IPS-18a (cell line): Measurements from ENCODE around the gene BCAS1.

Source experiments
- H3K27ac ChIP-seq: one replicate; pipeline ENCODE4 v1.5.1; 2013; ENCODE audit warnings: low read length
- H3K27me3 ChIP-seq: one replicate; pipeline ENCODE4 v1.6.1; 2013; ENCODE audit warnings: mild to moderate bottlenecking, low read length; ENCODE audit not compliant: control insufficient read depth, insufficient read depth
- H3K36me3 ChIP-seq: one replicate; pipeline ENCODE4 v1.6.1; 2013; ENCODE audit warnings: low read depth, low read length; ENCODE audit not compliant: control insufficient read depth
- H3K4me1 ChIP-seq: one replicate; pipeline ENCODE4 v1.6.1; 2013; ENCODE audit warnings: low read depth, low read length; ENCODE audit not compliant: control insufficient read depth
- H3K4me3 ChIP-seq: one replicate; pipeline ENCODE4 v1.5.1; 2013; ENCODE audit warnings: low read length
- H3K9ac ChIP-seq: one replicate; pipeline ENCODE4 v1.6.1; 2013; ENCODE audit warnings: mild to moderate bottlenecking, low read length, moderate library complexity
- H3K9me3 ChIP-seq: one replicate; pipeline ENCODE4 v1.6.1; 2013; ENCODE audit warnings: low read depth, low read length; ENCODE audit not compliant: control insufficient read depth

BCAS1 gene

DNA sequence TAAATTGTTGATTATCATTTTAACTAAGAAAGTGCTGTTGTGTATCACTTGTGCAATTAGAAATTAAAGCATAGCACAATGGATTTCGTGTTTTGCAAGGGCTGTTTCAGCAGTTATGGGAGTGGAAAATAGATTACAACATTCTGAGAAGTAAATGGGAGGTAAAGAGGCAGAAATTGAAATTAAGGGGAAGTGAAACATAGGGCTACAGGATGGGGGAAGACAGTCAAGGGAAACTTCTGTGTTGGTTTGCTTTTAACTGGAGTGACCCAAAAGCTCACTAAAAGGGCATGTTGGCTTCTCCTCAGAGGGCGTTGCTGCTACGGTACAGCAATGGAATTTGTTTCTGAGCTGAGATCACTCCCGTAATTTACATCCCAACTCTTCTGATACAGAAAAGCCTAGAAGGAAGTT lies 147.5 kb downstream of the BCAS1 start:
- H3K4me1 ChIP-seq, result peaks cover 17% of the 10 kb centered on the region
- no peak overlapping the region for H3K27ac ChIP-seq
- H3K36me3 ChIP-seq, result no peaks in the 10 kb centered on the region
- no peak overlapping the region for H3K9ac ChIP-seq
- H3K4me3 ChIP-seq, result no peak overlapping the region
- H3K27me3 ChIP-seq, result no peaks in the 10 kb centered on the region
- H3K9me3 ChIP-seq, result no peaks in the 10 kb centered on the region

DNA sequence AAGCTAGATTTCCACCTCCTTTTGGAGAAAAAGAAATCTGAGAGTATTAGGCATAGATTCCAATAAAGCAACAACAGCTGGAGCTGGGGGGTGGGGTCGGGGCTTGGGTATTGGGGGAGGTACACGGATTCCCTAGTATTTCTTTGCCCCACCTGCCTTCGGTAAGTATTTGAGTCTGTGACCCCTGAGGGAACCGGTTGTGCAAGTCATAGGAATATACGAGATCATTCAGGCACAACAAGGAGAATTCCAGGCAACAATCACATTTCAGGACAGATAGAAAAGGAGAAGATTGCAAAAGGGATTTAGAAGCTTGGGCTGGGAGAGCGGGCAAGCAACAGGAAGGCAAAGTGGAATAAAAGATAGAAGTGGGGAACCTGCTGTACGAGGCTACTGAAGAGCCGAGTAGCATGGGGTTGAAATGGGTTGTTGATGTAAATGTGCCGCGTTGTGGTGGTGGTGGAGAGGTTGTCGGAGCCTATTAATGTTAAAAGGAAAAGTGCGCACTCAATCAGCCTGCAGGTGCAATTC lies 148.9 kb downstream of the BCAS1 start:
- no peak overlapping the region for H3K27ac ChIP-seq

DNA sequence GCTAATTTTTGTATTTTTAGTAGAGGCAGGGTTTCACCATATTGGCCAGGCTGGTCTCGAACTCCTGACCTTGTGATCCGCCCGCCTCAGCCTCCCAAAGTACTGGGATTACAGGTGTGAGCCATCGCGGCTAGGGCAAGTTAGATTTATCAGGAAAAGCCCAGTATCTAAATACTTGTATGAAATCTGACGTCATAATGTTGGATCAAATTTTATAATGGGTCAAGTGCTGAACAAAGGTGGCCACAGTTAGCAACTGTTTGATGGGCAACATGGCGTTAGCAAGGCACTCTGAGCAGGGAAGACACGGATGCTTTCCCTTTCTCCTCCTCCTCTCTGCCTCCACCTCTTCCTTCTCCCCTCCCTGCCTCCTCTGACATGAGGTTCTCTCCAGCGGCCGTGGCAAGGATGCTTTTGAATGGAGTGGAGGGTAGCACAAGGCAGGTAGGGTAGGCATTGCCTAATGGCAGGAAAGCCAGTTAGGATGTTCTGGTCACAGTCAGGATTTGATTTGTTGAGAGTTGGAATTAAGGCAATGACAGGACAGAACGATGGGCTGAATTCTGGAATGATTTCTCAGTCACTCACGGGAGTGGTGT lies 149.6 kb downstream of the BCAS1 start:
- Histone ChIP-seq H3K4me1 (peaks cover 34% of the 10 kb centered on the region), H3K27ac (no peak overlapping the region), H3K27me3 (no peaks in the 10 kb centered on the region), H3K4me3 (no peak overlapping the region), H3K9me3 (no peaks in the 10 kb centered on the region), H3K36me3 (no peaks in the 10 kb centered on the region), H3K9ac (no peak overlapping the region)

More for the DNA sequence above, 148.9 kb downstream of the BCAS1 start:
- peaks cover 29% of the 10 kb centered on the region for H3K4me1 ChIP-seq
- H3K9me3 ChIP-seq, result no peaks in the 10 kb centered on the region
- H3K27me3 ChIP-seq, result no peaks in the 10 kb centered on the region
- no peak overlapping the region for H3K9ac ChIP-seq
- H3K4me3 ChIP-seq, result no peak overlapping the region
- no peaks in the 10 kb centered on the region for H3K36me3 ChIP-seq

DNA sequence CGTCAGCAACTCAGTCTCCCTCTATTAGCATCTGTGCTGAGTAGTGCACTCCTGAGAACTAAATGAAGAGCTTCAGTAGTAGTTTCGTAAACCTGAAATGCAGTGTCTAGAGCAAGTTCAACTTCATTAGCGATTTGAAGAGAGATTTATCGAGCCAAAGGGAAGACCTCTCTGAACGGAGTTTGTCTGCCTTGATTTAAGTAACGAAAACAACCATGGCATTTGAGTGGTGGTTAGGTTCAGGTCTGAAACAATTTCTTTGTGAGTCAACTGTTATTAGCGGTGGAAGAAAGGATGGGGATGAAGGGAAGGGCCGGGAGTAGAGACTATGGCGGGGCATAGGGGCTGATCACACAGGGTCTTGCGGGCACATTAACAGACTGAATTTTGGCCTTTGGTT lies 150.5 kb downstream of the BCAS1 start:
- no peaks in the 10 kb centered on the region for H3K27me3 ChIP-seq
- H3K9me3 ChIP-seq, result no peaks in the 10 kb centered on the region
- H3K27ac ChIP-seq, result no peak overlapping the region
- no peaks in the 10 kb centered on the region for H3K36me3 ChIP-seq
- H3K9ac ChIP-seq, result no peak overlapping the region
- no peak overlapping the region for H3K4me3 ChIP-seq
- H3K4me1 ChIP-seq, result peaks cover 36% of the 10 kb centered on the region

DNA sequence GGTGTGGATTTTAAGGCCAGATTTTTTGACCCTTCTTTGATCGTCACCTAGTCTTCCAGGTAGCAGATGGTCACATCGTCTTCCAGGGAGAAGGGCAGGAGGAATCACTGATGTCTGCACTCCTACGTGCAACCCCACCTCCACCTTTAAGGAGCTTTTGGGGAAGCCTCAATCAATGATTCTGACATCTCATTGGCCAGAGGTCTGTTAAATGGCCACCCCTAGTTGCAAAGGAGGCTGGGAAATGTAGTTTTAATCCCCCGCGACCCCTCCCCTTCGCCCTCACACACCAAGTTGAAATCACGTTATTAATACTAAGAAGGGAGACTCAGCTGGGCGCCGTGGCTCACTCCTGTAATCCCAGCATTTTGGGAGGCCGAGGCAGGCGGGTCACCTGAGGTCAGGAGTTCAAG lies 151.4 kb downstream of the BCAS1 start:
- H3K9me3 ChIP-seq, result no peaks in the 10 kb centered on the region
- H3K9ac ChIP-seq, result no peak overlapping the region
- peaks cover 45% of the 10 kb centered on the region for H3K4me1 ChIP-seq
- H3K27ac ChIP-seq, result no peak overlapping the region
- H3K36me3 ChIP-seq, result no peaks in the 10 kb centered on the region
- H3K27me3 ChIP-seq, result no peaks in the 10 kb centered on the region
- peak overlapping the region; percentile 38 for H3K4me3 ChIP-seq

DNA sequence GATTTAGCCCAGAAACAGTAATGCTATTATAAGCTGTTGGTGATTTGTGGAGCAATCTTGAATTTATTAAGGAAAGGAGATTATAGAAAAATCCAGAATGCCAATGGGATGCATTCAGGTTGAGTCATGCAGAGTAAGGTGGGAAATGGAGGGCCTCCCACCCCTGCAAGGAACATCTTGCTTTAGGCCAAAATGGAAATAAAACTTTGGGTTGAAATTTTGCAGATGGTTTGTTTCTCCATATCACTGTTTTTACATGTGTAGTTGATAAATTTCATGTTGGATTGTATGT lies 152.4 kb downstream of the BCAS1 start:
- Histone ChIP-seq H3K9me3 (no peaks in the 10 kb centered on the region), H3K27ac (no peak overlapping the region), H3K9ac (no peak overlapping the region), H3K4me1 (peaks cover 45% of the 10 kb centered on the region), H3K27me3 (no peaks in the 10 kb centered on the region), H3K4me3 (no peak overlapping the region), H3K36me3 (no peaks in the 10 kb centered on the region)

DNA sequence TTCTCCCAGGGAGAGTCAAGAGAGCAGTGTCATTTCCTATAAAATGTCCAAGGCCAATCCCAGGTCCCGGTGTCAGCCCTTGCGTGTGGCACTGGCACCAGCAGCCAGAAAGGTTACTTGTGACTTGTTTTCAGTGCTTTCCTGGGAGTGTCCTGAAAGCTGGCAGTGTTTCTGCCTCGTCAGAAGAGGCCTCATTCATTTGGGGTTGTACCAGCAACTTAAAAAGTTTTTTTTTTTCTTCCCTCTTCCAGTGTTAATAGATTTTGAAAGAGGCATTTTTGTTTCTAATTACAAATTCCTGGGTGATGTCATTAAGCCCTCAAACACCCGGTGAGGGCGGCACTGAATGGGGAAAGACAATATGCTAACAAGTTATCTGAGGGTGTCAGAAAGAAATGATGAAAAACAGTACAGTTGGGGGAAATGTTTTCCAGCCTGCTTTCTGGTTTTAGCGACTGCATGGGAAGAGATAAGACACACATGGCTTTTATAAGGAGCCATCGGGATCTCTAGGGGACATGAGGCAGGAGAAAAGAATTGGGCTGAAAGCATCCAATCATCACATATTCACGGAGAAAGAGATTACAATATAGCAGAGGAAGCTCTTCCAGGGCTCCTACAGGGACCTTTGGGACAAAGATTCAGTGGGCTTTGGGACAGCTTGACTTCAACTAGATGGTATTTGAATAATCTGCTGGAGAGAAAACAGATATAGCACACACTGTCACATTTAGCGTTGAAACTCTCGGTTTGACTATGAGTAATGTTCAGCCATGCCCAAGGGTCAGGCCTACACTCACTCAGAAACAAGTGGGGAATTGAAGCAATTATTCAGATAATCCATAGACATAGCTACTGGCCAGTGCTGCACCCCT lies 153.0 kb downstream of the BCAS1 start:
- Histone ChIP-seq H3K9me3 (no peaks in the 10 kb centered on the region), H3K4me1 (peaks cover 45% of the 10 kb centered on the region), H3K4me3 (no peak overlapping the region), H3K9ac (no peak overlapping the region), H3K27ac (no peak overlapping the region), H3K36me3 (no peaks in the 10 kb centered on the region), H3K27me3 (no peaks in the 10 kb centered on the region)

DNA sequence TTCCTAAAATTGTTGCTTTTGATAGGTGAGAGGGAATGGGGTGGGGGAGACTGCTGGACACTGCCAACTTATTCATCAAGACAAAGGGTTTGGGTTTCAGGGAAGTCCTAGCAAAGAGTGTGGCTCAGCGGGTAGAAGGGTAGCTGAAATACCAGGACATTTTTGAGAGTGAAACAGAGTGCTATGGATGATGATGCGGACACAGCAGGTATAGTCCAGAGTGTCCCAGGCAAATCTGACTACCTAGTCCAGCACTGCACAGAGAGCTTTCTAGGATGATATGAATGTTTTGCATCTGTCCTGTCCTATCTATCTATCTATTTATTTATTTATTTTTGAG lies 154.3 kb downstream of the BCAS1 start:
- peak overlapping the region; percentile 89 for H3K4me3 ChIP-seq
- H3K9ac ChIP-seq, result peak overlapping the region; percentile 75
- H3K9me3 ChIP-seq, result no peaks in the 10 kb centered on the region
- no peaks in the 10 kb centered on the region for H3K27me3 ChIP-seq
- H3K27ac ChIP-seq, result no peak overlapping the region
- no peaks in the 10 kb centered on the region for H3K36me3 ChIP-seq
- peaks cover 39% of the 10 kb centered on the region for H3K4me1 ChIP-seq

DNA sequence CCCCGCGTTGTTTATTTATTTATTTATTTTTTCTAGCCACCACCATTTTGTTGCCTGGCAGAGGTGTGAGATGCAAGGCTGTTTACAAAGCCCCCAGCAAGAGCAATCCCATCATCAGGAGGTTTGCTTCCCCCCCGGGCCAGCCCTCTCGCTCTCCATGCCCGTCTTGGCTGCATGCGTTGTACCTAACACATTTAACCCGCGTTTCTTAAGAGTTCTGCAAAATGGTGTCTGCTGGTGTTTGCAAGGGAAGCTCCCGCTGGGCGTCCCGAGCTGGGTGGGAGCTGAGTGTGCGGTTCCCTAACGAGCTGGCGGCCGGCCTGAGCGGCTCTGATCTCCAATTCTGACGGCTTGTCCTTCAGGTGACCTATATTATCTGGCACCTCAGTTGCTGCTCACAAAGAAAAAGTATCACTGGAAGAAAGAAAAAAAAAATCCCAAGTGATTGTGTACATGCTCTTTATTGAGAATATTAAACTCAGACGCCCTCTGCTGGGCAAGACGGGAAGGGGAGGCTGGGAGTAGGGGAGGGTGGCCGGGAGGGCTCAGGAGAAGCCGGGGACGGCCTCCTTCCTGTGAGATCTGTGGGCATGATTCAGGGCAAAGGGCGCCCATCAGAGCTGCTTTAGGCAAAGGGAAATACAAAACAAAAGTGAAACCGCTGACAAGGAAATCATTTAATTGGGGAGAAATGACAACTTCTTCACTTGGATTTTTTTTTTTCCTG lies 154.8 kb downstream of the BCAS1 start:
- peaks cover 35% of the 10 kb centered on the region for H3K4me1 ChIP-seq
- H3K27ac ChIP-seq, result peak overlapping the region; percentile 65
- peak overlapping the region; percentile 89 for H3K4me3 ChIP-seq

DNA sequence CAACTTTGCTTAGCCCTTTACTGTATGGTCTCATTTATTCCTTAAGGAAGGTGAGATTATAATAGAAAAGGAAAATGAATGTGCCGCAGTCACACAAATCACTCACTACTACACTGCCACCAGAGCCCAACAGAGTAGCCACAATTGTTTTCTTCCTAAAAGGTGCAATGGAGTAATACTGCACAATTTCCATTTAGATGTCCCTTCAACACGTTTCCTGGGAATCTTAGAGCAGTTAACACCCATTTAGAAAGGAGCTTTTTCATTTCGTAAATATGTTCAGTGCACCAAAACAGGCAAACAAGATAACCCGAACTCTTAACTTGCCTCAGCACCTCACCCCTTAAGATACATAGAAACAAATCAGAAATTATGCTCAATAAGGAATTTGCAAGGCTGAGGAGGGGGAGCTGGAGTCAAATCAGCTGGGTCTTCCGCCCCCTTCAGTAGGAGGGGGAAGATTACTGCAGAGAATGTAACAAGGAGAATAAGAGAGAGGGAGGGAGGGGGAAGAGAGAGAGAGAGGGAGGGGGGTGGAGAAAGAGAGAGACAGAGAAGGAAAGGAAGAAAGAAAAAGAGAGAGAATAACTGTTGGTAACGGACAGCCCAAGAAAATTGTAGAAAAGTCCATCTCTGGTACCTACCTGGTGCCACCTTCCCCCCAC lies 155.5 kb downstream of the BCAS1 start:
- H3K27me3 ChIP-seq, result no peaks in the 10 kb centered on the region
- no peaks in the 10 kb centered on the region for H3K36me3 ChIP-seq
- H3K4me1 ChIP-seq, result peaks cover 33% of the 10 kb centered on the region
- peak overlapping the region; percentile 75 for H3K9ac ChIP-seq
- H3K27ac ChIP-seq, result no peak overlapping the region
- peak overlapping the region; percentile 89 for H3K4me3 ChIP-seq
- H3K9me3 ChIP-seq, result no peaks in the 10 kb centered on the region

More for the DNA sequence above, 154.8 kb downstream of the BCAS1 start:
- Histone ChIP-seq H3K9ac (peak overlapping the region; percentile 75), H3K27me3 (no peaks in the 10 kb centered on the region), H3K9me3 (no peaks in the 10 kb centered on the region), H3K36me3 (no peaks in the 10 kb centered on the region)

DNA sequence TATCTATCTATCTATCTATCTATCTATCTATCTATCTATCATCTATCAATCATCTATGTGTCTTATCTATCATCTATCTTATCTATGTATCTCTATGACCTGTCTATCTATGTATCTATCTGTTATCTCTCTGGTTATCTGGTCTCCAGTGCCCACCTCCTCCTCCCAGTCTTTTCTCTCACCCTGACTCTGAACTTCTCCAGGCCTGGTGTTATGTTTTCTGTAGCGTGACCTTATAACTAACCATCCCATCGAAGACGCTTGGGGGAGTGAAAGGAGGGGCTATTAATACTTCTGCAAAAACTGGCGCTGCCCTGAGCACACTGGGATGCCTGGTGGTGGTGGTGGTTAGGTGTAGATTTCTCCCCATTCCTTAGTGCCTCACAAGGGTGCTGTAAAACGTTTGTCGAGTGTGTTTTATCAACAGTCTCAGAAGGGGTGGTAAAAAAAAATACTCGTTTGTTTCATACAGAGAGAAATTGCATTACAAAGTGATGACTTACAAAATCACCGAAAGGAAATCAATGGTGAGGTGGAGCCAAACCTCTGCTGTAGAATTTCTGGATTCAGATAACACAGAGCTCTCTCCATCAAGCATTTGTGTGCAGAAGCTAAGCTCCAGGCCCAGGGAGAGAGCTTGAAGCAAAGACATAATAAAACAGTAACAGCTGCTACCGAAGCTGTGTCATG lies 156.2 kb downstream of the BCAS1 start:
- no peak overlapping the region for H3K4me3 ChIP-seq
- peaks cover 30% of the 10 kb centered on the region for H3K4me1 ChIP-seq
- no peaks in the 10 kb centered on the region for H3K36me3 ChIP-seq
- no peak overlapping the region for H3K27ac ChIP-seq
- H3K9me3 ChIP-seq, result no peaks in the 10 kb centered on the region
- H3K9ac ChIP-seq, result peak overlapping the region; percentile 0
- no peaks in the 10 kb centered on the region for H3K27me3 ChIP-seq
